ENCODE results near the gene ENGASE.

The ENGASE gene

DNA sequence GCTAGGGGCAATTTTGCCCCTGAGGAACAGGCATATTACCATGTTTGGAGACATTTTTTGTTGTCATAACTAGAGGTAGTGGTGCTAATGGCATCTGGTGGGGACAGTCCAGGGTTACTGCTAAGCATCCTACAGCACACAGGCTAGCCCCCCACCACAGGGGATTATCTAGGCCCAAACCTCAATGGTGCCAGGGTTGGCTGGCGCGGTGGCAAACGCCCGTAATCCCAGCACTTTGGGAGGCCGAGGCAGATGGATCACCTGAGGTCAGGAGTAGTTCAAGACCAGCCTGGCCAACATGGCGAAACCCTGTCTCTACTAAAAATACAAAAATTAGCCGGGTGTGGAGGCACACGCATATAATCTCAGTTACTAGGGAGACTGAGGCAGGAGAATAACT, 35.5 kb upstream of the ENGASE start:
- no peak for DNase-seq

DNA sequence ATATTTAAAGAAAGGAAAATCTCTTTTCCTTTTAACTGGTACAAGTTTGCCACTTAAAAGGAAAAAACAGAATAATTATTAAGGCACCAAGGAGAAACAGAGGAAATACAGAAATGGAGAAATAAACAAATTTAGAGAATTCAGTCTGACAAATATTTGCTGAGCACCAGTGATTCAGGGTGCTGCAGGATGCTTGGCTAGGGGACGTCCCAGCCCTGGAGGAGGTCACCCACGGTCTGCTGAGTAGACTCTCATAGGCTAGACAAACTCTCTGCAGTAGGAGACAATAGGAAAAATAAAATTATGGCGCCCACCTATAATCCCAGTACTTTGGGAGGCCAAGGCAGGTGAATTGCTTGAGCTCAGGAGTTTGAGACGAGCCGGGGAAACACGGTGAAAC, 34.7 kb upstream of the ENGASE start:
- DNase-seq, result no peak

DNA sequence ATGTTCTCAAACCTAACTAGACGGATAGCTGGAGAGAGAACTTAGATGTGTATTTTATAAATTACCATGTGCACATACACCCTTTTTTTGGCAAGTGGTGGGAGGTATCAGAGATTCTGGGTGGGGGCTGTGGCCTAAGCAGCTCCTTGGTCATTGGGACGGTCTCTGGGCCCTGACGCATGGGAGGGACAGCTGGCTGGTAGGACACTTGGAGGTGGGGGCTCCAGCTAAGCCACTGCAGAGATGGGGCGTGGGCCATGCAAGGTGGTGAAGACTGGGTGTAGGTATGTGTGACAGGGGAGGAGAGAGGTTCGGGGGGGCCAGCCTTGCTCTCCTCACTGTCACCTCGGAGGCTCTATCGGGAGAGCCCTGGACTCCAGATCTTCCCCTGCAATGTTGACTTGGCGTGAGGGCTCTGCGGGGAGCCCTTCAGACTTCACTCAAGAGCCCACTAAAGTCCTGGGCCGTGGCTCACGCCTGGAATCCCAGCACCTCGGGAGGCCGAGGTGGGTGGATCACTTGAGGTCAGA, 33.5 kb upstream of the ENGASE start:
- DNase-seq, result no peak

DNA sequence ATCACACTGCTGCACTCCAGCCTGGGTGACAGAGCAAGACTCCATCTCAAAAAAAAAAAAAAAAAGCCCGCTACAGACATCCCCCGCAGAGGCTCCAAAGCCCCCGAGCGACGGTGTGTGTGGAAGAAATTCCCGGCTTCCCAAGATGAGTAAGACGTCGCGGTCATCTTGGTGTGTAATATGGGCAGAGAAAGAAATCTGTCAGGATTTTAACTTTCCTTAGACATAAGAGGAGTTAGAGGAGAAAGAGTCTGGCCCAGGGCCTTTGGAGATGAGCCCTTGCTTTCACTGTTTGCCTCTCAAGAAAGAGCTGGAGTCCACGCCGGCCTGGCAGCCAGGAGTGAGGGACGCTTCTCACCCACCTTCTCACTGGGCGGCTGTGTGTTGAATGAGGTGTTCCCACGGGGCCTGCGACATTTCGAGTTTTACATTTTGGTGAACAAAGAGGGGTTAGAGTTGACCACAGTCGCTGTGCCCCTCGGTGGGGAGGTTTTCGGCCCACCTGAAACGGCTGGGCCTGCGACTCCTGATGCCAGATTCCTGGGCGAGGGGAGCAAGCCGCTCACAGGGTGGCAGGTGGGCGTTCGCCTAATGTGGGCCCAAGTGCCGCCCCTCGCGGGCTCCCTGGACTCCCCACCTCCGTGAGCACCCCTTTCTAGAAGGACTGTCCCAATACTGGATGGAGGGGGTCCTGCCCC, 32.8 kb upstream of the ENGASE start:
- no peak for DNase-seq

DNA sequence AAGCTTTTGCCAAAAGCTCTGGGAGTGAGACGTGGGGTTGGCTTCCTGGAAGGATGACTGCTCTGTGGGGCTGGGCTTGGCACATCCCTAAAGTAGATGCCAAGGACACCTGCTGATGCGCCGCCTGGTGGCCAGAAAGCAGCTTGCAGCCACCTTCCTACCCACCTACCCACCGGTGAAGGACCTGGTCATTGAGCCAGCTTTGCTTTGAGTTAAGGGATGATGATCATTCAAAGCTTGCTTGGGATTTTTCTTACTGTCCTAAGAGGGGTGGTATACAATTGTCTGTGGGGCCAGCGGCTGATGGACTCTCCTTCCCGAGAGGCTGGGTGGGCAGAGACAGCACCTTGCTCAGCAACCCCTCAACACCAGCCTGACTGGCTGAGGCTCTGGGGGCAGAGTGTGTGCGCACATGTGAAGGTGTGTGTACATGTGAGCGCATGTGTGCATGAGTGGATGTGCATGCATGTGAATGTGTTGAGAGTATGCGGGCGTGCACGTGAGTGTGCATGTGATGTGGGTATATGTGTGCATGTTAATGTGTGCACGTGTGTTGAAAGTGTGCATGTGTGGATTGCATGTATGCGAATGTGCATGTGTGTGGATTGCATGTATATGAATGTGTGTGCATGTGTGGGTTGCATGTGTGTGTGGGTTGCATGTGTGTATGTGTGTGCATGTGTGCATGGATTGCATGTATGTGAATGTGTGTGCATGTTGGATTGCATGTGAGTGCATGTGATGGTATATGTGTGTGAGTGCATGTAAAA, 32.0 kb upstream of the ENGASE start:
- peak; percentile 40 for DNase-seq

DNA sequence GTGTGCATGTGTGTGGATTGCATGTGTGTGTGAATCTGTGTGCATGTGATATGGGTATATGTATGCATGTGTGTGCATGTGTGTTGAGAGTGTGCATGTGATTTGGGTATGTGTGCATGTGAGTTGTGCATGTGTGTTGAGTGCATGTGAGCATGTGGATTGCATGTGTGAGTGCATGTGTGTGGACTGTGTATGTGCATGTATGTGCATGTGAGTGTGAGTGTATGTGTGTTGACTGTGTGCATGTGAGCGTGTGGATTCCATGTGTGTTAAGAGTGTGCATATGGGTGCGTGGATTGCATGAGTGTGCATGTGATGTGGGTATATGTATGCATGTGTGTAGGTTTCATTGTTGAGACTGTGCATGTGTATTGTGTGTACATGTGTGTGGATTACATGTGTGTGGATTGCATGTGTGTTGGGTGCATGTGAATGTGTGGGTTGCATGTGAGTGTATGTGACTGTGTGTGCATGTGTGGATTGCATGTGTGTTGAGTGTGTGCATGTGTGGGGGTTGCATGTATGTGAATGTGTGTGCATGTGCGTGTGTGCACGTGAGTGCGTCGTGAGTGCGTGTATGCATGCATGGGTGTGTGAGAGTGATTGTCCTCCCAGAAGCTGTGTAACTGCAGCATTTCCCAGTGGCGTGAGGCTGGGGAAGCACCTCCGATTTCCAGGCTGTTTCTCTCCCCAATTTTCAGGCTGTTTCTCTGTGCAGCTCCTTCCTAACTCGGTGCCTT, 31.3 kb upstream of the ENGASE start:
- no peak for DNase-seq

DNA sequence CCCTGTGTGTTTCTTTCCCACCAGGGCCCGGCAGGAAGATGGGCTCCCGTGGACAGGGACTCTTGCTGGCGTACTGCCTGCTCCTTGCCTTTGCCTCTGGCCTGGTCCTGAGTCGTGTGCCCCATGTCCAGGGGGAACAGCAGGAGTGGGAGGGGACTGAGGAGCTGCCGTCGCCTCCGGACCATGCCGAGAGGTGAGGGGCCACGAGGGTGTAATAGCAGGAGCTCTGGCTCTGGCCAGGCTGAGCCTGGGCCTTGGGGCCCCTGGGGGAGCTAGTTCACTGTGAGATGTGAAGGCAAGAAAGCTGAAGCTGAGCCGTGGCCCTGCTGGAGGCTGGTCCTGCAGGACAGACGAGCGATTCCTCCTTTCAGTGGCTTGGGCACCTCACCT, 30.7 kb upstream of the ENGASE start:
- no peak for DNase-seq

DNA sequence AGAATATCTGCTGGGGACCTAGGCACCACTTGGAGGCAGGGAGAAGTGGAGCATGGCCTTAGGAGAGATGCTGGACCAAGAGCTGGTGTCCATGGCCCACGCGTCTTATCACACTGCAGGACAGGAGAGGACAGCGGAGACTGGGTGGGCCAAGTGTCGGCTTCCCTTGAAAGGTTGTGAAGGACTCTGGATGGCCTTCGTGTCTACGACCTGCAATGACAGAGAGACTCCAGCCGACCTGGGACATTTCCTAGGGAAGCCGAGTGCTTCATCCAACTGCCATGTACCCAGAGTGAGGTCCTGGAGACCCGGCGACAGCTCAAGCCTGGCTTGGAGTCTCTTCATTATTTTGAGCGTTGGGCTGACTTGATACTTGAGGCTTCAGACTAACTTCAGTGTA, 30.2 kb upstream of the ENGASE start:
- no peak for DNase-seq

DNA sequence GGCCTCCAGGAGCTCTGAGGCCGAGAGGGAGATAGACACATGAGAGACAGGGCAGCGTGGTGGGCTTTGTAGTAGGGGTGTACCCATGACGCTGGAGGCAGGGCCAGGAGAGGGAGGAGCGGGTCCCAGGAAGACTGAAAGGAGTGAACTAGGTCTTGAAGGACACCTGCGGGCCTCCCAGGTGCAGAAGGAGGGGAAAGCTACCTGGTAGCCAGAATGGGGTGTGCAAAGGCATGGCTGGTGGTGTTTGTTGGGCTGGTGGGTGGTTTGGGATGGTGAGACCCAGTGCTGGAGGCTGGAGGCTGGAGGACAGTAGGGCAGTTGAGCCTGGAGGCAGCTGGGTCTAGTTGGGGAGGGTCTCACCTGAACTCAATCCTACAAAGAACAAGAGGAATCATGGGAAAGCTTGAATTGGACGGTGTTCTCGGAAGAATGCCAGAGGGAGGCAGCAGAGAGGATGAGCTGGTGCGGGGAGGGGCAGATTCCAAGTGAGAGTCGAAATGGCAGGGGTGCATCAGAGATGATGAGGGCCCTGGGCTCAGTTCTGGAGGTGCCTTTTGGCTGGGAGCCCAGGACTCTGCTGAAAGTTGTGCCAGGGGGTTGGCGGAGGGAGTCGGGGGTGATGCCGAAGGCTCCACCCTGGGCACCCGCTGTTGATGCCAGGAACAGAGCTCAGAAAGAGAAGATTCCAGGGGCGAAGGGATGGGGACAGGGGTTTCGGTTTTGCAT, 29.5 kb upstream of the ENGASE start:
- DNase-seq, result no peak

DNA sequence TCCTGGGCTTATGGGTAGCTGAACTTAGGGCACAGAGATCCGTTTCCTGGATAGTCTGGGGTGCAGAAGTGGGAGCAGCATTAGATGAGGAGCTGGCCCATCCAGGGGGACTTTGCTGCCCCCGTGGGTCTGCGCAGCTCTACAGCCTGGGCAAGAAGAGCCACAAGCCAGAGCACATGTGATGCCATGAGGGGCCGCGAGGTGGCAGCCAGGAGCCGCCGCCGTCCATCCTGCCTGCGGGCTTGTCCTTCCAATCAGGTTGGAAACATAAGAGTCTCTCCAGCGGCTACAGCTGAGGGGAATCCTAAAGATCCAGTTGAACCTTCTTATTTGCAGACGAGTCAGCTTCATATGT, 28.8 kb upstream of the ENGASE start:
- DNase-seq, result peak; percentile 64

DNA sequence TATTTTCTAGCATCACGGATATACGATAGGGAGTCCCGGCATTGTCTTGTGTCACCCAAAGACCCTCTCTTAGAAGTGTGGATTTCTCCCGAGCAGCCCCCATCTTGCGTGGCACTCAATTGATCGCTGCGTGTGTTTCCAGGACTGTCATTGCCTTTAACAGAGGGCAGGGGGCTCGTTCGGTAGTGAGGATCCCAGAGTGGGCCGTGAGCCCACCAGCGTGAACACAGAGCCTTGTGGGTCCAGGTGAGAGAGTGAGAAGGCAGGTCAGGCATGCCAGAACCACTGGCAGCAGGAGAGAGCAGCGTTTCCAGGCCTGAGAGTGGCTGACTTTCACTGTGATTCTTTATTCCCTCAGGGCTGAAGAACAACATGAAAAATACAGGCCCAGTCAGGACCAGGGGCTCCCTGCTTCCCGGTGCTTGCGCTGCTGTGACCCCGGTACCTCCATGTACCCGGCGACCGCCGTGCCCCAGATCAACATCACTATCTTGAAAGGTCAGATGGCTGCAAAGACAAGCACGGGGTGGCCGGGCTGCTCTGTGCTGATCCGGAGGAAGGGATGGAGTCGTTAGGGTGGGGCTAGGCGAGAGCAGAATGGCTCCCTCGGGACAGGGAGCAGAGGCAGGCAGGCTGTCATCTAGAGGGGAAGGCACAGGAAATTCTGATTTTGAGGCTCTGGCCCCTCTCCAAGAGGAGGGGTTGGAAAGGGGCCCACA, 28.3 kb upstream of the ENGASE start:
- DNase-seq, result no peak

DNA sequence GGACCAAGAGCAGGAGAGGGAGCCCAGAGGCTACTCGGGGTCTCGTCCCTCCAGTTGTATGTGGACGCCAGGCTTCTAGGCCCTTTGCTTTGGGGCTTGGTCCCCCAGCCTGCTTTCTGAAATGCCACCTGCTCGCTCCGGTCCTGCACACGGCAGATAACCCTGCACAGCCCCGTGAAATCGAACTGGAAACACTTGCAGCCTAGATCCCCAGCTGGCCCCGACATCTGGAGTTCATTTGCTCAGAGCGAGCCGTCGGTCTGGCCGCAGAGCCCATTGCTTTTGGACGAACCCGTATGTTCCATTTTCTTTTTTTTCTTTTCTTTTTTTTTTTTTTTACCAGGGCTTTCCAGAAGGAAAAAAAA, 27.7 kb upstream of the ENGASE start:
- no peak for DNase-seq

DNA sequence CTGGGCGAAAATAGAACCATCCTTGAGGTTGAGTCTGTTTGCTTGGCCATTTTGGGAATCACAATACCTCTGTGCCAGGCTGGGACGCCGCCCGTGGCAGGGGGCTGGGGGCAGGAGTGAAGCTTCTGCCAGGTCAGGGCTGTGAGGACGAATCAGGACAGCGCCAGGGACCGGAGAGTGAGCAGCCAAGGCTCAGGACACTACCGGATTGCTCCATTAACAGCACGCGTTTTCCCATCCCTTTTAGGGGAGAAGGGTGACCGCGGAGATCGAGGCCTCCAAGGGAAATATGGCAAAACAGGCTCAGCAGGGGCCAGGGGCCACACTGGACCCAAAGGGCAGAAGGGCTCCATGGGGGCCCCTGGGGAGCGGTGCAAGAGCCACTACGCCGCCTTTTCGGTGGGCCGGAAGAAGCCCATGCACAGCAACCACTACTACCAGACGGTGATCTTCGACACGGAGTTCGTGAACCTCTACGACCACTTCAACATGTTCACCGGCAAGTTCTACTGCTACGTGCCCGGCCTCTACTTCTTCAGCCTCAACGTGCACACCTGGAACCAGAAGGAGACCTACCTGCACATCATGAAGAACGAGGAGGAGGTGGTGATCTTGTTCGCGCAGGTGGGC, 27.2 kb upstream of the ENGASE start:
- DNase-seq, result no peak

DNA sequence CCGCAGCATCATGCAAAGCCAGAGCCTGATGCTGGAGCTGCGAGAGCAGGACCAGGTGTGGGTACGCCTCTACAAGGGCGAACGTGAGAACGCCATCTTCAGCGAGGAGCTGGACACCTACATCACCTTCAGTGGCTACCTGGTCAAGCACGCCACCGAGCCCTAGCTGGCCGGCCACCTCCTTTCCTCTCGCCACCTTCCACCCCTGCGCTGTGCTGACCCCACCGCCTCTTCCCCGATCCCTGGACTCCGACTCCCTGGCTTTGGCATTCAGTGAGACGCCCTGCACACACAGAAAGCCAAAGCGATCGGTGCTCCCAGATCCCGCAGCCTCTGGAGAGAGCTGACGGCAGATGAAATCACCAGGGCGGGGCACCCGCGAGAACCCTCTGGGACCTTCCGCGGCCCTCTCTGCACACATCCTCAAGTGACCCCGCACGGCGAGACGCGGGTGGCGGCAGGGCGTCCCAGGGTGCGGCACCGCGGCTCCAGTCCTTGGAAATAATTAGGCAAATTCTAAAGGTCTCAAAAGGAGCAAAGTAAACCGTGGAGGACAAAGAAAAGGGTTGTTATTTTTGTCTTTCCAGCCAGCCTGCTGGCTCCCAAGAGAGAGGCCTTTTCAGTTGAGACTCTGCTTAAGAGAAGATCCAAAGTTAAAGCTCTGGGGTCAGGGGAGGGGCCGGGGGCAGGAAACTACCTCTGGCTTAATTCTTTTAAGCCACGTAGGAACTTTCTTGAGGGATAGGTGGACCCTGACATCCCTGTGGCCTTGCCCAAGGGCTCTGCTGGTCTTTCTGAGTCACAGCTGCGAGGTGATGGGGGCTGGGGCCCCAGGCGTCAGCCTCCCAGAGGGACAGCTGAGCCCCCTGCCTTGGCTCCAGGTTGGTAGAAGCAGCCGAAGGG, 26.4 kb upstream of the ENGASE start:
- no peak for DNase-seq

DNA sequence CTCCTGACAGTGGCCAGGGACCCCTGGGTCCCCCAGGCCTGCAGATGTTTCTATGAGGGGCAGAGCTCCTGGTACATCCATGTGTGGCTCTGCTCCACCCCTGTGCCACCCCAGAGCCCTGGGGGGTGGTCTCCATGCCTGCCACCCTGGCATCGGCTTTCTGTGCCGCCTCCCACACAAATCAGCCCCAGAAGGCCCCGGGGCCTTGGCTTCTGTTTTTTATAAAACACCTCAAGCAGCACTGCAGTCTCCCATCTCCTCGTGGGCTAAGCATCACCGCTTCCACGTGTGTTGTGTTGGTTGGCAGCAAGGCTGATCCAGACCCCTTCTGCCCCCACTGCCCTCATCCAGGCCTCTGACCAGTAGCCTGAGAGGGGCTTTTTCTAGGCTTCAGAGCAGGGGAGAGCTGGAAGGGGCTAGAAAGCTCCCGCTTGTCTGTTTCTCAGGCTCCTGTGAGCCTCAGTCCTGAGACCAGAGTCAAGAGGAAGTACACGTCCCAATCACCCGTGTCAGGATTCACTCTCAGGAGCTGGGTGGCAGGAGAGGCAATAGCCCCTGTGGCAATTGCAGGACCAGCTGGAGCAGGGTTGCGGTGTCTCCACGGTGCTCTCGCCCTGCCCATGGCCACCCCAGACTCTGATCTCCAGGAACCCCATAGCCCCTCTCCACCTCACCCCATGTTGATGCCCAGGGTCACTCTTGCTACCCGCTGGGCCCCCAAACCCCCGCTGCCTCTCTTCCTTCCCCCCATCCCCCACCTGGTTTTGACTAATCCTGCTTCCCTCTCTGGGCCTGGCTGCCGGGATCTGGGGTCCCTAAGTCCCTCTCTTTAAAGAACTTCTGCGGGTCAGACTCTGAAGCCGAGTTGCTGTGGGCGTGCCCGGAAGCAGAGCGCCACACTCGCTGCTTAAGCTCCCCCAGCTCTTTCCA, 25.5 kb upstream of the ENGASE start:
- DNase-seq, result no peak

DNA sequence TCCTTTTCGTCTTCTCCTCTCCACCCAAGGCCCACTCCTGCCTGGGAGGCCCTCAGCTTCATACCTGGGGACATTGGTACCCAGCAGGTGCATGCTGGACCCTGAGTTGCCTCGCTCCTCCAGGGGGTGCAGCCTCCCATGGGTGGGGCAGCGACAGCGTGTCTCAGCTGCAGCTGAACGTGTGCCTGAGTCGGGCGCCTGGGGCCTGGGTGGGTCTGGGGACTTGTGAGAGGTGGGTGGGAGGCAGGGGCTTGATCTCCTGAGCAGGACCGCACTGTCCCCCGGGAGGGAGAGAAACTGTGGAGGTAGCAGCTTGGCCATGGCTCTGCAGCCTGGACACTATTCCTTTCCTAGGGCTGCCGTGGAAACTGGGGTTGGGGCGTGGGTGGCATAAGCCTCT, 24.8 kb upstream of the ENGASE start:
- no peak for DNase-seq

DNA sequence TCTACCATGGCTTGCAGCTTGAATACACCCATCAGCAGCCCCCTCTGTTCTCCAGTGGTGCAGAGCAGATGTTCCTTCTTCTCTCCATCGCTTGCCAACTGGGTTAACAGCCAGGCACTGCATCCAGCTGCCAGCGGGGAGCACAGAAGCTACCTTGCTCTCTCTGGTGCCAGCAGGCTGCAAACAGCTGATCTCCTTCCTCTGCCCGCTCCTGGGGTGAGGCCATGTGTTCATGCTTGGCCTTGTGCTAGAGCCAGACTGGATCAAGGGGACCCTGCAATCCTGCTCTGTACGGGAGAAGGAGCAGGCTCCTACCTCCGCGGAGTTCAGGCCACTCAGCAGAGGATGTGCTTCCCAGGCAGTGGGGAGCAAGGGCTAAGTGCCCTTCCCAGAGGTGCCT, 24.1 kb upstream of the ENGASE start:
- no peak for DNase-seq

DNA sequence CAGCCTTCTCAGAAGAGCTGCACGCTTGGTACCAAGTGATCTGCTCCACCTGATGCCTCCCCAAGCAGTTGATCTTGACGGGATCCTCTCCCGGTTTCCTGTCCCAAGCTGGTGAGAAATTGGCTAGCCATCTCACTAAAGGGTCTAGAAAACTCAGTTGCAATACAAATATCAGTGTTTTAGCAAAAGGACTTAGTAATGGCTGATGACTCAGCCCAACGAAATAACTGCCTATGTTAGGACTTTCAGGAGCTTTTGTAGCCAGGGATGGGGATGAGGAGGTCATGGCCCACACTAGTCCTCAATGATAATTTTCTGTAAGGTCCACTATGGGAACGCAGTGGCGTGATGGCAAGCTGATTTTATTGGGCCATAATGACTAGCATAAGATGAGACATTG, 23.3 kb upstream of the ENGASE start:
- DNase-seq, result no peak

DNA sequence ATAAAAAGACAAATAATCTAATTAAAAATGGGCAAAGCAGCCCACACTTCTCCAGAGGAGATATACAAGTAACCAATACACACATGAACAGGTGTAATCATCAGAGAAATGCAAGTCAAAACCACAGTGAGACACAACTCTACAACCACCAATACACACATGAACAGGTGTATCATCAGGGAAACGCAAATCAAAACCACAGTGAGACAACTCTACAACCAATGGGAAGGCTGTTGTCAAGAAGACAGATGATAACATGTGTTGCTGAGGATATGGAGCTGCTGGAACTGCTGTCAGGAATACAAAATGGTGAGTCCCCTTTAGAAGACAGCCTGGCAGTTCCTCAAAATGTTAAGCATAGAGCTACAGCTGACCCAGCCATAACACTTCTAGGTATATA, 22.5 kb upstream of the ENGASE start:
- no peak for DNase-seq

Data from activated CD4-positive, alpha-beta T cell treated with anti-CD3 and anti-CD28 coated beads, Interleukin-10, Interleukin-2, amounts not matched to agents 100 ng/mL and 50 ng/mL, durations not matched to agents 16 hours and 8 hours (primary cell).